Activated CD8-positive, alpha-beta T cell treated with anti-CD3 and anti-CD28 coated beads for 36 hours (primary cell): ENCODE measurements around the gene ZFPL1. TPM values are rescaled to one million over a fixed set of nuclear protein-coding genes. Genes with fewer than 3 reads are reported as not detected.

Experiments used
- ATAC-seq: fragments of 200-7000 bp; cut with Tn5 transposase; one replicate; pipeline ENCODE4 v1.10.0; 2021; ENCODE audit warnings: mild to moderate bottlenecking, moderate library complexity
- CTCF ChIA-PET: fragments of 350-600 bp; sonication (Branson Sonifier 250); formaldehyde crosslinking; loops from one replicate; lab custom pipeline; 2021; ENCODE audit warnings: antibody characterized with exemption; lab: Charles Lee
- POLR2A ChIA-PET: fragments of 350-600 bp; sonication (Branson Sonifier 250); formaldehyde crosslinking; loops from one replicate; lab custom pipeline; 2021; ENCODE audit warnings: antibody characterized with exemption; lab: Charles Lee
- DNase-seq: peaks from one replicate; pipeline ENCODE4 v3.0.0-alpha.2; 2020
- H3K27ac Mint-ChIP-seq: one replicate; pipeline ENCODE4 v1.8.0; 2021; ENCODE audit warnings: mild to moderate bottlenecking, mixed read lengths
- H3K27me3 Mint-ChIP-seq: one replicate; pipeline ENCODE4 v1.8.0; 2021; ENCODE audit warnings: mixed read lengths
- H3K36me3 Mint-ChIP-seq: one replicate; pipeline ENCODE4 v1.8.0; 2021; ENCODE audit warnings: low read depth, mixed read lengths
- H3K4me1 Mint-ChIP-seq: one replicate; pipeline ENCODE4 v1.8.0; 2021; ENCODE audit warnings: low read depth, mixed read lengths
- H3K4me3 Mint-ChIP-seq: one replicate; pipeline ENCODE4 v1.8.0; 2021; ENCODE audit warnings: mild to moderate bottlenecking, moderate library complexity, mixed read lengths
- H3K9me3 Mint-ChIP-seq: one replicate; pipeline ENCODE4 v1.8.0; 2021; ENCODE audit warnings: mixed read lengths
- CTCF ChIP-seq: fragments of 200-600 bp; IDR thresholded peaks from one replicate; pipeline ENCODE4 v1.8.0; 2022; ENCODE audit warnings: antibody characterized with exemption, mild to moderate bottlenecking
- intact Hi-C: fragments of 100-400 bp; cut with micrococcal nuclease; formaldehyde crosslinking; loops from one replicate; pipeline ENCODE4 v1.10.0; 2022
- total RNA-seq, 2 experiments: library from RNA; stranded (reverse); gene quantifications; one replicate each; pipeline ENCODE4 v1.2.3, GENCODE V29; 2021

The ZFPL1 gene
- total RNA-seq, 2 experiments from 2014 or later, result 27.1 to 28.2 TPM

GRCh38 chr11:65053827-65054508, 30.1 kb upstream of the ZFPL1 start:
- no peaks in the 10 kb centered on the region for H3K9me3 Mint-ChIP-seq
- H3K4me3 Mint-ChIP-seq, result peak overlapping the region; percentile 38
- H3K27ac Mint-ChIP-seq, result peak overlapping the region; percentile 61
- H3K27me3 Mint-ChIP-seq, result no peaks in the 10 kb centered on the region
- no peak for TF ChIP-seq CTCF
- ATAC-seq (peak; percentile 55), DNase-seq (peak; percentile 51)
- POLR2A ChIA-PET, result interaction anchor here (0.6 to 1.3 kb wide), 4 partner anchors 12 to 81 kb away, joined by 3 to 9 read pairs (median 3); partner anchors contain the start of genes CDCA5 and SAC3D1
- intact Hi-C loops, result no loop called here
- no peaks in the 10 kb centered on the region for H3K36me3 Mint-ChIP-seq
- H3K4me1 Mint-ChIP-seq, result peaks cover 14% of the 10 kb centered on the region
- CTCF ChIA-PET, result no interaction called here

- Mint-ChIP-seq H3K4me3 (no peak overlapping the region), H3K36me3 (no peaks in the 10 kb centered on the region), H3K27me3 (no peaks in the 10 kb centered on the region), H3K27ac (no peak overlapping the region), H3K4me1 (peaks cover 16% of the 10 kb centered on the region), H3K9me3 (no peaks in the 10 kb centered on the region)
- POLR2A ChIA-PET, result interaction anchor here (0.7 kb wide), 1 partner anchor 29 kb away, joined by 3 read pairs; no protein-coding TSS in a partner anchor
- CTCF ChIA-PET, result no interaction called here
- no peak for TF ChIP-seq CTCF
- DNase-seq (no peak), ATAC-seq (no peak)
- intact Hi-C loops, result no loop called here
Measured at GRCh38 chr11:65055538-65055937, 28.5 kb upstream of the ZFPL1 start.

GRCh38 chr11:65056999-65057398, 27.0 kb upstream of the ZFPL1 start:
- no peak for TF ChIP-seq CTCF
- DNase-seq, result no peak
- H3K4me1 Mint-ChIP-seq, result peaks cover 19% of the 10 kb centered on the region
- ChIA-PET CTCF (interaction anchor here (1.1 kb wide), 1 partner anchor 43 kb away, joined by 4 read pairs; the partner anchor contains the start of gene ARL2), POLR2A (no interaction called here)
- H3K36me3 Mint-ChIP-seq, result no peaks in the 10 kb centered on the region
- intact Hi-C loops, result no loop called here
- H3K27ac Mint-ChIP-seq, result no peak overlapping the region
- no peaks in the 10 kb centered on the region for H3K9me3 Mint-ChIP-seq
- H3K4me3 Mint-ChIP-seq, result no peak overlapping the region
- no peak for ATAC-seq
- no peaks in the 10 kb centered on the region for H3K27me3 Mint-ChIP-seq

GRCh38 chr11:65057526-65057925, 26.5 kb upstream of the ZFPL1 start:
- no peaks in the 10 kb centered on the region for H3K9me3 Mint-ChIP-seq
- intact Hi-C loops, result no loop called here
- no peak for DNase-seq
- ATAC-seq, result no peak
- no peak overlapping the region for H3K27ac Mint-ChIP-seq
- no peaks in the 10 kb centered on the region for H3K27me3 Mint-ChIP-seq
- H3K4me1 Mint-ChIP-seq, result peaks cover 19% of the 10 kb centered on the region
- TF ChIP-seq CTCF, result no peak
- ChIA-PET CTCF (interaction anchor here (1.1 kb wide), 1 partner anchor 43 kb away, joined by 4 read pairs; the partner anchor contains the start of gene ARL2), POLR2A (no interaction called here)
- H3K4me3 Mint-ChIP-seq, result no peak overlapping the region
- H3K36me3 Mint-ChIP-seq, result no peaks in the 10 kb centered on the region

GRCh38 chr11:65058012-65058411, 26.0 kb upstream of the ZFPL1 start:
- CTCF ChIA-PET, result interaction anchor here (1.2 kb wide), 1 partner anchor 17 kb away, joined by 3 read pairs; the partner anchor contains the start of gene SAC3D1

More at GRCh38 chr11:65058012-65058411, 26.0 kb upstream of the ZFPL1 start:
- DNase-seq (no peak), ATAC-seq (no peak)
- no peak for TF ChIP-seq CTCF
- Mint-ChIP-seq H3K27me3 (no peaks in the 10 kb centered on the region), H3K27ac (no peak overlapping the region), H3K9me3 (no peaks in the 10 kb centered on the region), H3K4me3 (no peak overlapping the region), H3K36me3 (no peaks in the 10 kb centered on the region), H3K4me1 (peaks cover 19% of the 10 kb centered on the region)
- intact Hi-C loops, result no loop called here
- POLR2A ChIA-PET, result no interaction called here
